GM19397 (cell line): ENCODE data around the gene RFX2.
"Not testable (repeated sequence)": the region's sequence is repeated elsewhere in the genome, so short reads cannot be mapped to it uniquely, and the experiment has no call there.

Source experiments
- ATAC-seq: cut with Tn5 transposase; IDR thresholded peaks from one replicate; pipeline ENCODE4 v1.9.1; 2021; ENCODE audit warnings: mild to moderate bottlenecking, moderate library complexity; ENCODE audit not compliant: unreplicated experiment

The RFX2 gene

GRCh38 chr19:6076675-6077463 is 33.4 kb downstream of the RFX2 start:
- ATAC-seq = no peak

- no peak for ATAC-seq
Measured at GRCh38 chr19:6076291-6076665, 34.0 kb downstream of the RFX2 start.

DNA sequence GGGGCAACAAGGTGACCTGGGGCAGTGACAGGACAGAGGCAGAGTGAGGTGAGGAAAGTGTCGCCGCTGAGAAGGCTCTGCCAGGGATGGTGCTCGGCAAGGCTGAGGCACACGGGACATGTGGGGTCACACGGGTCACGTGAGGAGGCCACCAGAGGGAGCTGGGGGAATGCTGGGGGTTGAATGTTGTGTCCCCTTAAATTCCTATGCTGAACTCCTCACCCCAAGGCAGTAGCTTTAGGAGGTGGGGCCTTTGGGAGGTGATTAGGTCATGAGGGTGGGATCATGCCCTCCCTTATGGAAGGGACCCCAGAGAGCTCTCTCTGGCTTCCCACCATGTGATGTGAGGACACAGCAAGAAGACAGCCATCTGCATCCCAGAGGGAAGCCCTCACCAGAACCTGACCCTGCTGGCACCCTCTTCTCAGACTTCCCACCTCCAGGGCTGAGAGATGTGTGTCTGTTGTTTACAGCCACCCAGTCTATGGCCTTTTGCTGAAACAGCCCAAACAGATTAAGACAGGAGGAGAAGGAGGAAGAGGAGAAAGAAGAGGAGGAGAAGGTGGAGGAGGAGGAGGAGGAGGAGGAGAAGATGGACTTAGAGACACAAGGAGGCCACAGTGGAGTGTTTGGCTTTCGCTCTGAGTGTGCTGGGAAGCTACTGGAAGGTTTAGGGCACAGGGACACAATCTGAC is 35.4 kb downstream of the RFX2 start:
- ATAC-seq = no peak

DNA sequence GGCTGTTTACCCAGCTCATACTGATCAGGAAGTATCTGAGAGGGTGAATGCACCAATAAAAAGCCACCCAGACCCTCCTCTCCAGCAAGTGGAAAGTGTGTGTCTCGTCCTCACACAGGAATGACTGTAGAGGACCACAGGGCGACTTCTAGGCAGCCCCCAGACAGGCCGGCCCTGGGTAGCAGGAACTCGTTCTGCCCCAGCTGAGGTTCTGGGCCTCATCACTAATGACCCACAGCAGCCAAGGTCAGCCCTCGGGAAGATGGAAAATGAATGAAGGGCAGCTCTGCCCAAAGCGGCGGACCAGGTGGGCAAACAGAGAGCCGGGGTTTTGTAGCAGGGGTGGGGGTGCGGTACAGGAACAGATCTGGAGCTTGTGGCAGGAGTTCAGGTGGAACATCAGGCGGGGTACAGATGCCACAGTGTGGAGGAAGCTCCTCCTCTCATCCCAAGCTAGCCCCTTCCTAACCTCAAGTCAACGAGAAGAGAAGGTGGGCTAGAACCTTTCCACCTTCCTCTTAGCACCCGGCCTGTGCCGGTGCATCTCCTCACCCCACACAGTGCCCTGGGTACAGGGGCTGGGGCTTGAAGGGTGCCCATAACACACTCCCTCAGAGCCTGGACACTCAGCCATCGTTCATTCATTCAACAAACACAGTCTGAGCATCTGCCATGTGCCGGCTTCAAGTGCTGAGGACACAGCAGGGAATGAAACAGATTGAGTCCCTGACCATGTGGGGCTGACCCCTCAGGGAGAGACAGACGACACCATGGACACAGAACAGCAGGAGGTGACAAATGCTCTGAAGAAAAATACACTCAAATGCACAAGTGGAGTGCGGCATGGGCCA is 36.2 kb downstream of the RFX2 start:
- no peak for ATAC-seq

- not testable (repeated sequence) for ATAC-seq
Measured at GRCh38 chr19:6073233-6073632, 37.1 kb downstream of the RFX2 start.

DNA sequence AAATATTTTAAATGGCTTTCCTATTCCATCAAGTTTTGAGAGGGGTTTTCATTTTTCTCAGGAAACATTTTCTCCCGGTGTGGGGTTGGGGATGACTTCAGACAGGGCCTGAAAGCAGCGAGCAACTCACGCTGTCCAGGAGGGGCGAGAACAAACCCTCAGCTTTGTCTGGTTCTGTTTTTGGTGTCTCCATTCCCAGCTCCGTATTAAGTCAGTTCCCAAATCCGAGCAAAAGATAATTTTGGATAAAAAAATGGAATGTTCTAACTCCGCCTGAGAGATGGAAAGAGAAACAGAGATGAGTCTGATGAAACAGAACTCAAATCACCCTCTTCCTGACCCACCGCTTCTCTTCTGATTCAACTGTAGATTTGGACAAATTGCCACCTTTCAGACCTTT is 38.4 kb downstream of the RFX2 start:
- no peak for ATAC-seq

- ATAC-seq = no peak
Measured at GRCh38 chr19:6070720-6071485, 39.4 kb downstream of the RFX2 start.

DNA sequence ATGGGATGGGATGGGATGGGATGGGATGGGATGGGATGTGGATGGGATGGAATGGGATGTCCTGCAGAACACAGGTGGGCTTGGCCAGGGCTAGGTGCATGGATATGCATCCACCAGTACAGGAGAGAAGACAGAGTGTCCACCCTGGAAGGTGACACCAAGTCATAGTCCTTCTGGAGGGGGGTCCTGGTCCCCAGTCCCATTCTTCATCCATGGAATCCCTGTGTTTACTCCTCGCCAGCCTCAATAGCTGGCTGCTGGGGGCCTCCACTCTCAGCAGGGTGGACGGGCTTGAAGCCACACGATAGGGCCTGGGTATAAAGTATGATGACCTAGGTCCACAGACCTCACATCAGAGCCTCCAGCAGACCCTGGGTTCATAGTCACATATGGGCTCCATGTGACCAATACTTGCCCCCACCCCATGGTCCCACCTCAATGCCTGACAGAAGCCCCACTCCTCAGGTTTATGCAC is 40.1 kb downstream of the RFX2 start:
- no peak for ATAC-seq

- ATAC-seq = no peak
Measured at GRCh38 chr19:6069268-6069791, 41.0 kb downstream of the RFX2 start.

DNA sequence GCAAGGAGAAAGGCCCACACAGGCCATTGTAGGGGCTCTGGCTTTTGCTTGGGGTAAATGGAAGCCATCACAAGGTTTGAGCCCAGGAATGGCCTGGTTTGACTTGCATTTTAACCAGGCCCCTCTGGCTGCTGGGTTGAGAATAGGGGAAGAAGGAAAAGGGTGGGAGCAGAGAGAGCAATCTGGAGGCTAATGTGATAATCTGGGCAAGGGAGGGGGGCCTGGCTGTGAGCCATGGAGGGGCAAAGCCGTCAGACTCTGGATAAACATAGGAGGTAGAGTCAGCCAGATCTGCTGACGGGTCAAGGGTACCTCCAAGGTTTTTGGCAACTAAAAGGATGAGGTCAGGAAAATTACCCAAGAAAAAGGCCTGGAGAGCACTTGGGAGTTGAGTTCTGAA is 41.6 kb downstream of the RFX2 start:
- no peak for ATAC-seq

GRCh38 chr19:6067975-6068374 is 42.3 kb downstream of the RFX2 start:
- no peak for ATAC-seq

DNA sequence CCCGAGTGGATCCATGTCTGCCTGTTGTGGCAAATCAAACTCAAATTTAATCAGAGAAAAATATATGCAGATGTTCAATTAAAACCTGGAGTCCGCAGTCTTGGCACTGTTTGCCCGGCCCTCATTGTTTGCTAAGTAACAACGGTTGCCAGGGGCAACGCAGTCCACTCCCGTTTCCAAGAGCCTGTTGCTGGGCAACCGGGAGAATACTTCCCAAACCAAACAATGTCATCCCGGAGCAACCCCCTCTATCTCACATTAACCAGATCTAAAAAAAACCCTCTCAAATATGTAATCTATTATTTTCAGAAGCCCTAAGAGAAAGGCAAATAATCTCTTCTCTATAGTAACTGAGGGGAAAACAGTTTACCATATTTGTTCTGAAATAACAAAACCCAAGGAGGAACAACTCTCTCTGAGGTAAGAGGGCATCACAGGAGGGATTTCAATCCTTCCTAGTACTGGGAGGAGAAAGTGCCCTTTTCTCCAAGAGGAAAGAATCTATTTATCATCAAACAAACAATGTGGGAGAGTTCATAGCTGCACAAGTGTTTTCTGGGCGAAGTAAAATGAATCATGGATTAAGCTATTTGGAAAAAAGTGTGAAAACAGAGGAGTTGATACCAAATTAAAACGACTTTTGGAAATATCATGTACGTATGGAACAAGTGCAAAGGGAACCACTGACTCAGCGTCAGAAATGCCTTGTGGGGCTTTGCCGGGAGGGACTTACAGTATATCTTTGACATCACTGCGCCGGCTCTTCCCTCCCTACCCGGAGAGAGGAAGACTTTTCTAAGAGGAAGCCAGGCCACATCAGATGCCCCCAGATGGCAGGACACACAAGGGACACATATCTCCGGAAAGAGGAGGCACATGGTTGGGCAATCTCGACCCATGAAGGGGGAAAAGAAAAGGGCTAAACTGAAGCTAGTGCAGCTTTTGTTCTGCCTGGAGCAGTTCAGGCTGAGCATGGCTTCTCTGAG is 43.3 kb downstream of the RFX2 start:
- no peak for ATAC-seq

GRCh38 chr19:6065685-6066374 is 44.5 kb downstream of the RFX2 start:
- ATAC-seq = no peak

- no peak for ATAC-seq
Measured at GRCh38 chr19:6064336-6065073, 45.8 kb downstream of the RFX2 start.

- ATAC-seq = no peak
Measured at GRCh38 chr19:6063576-6064335, 46.5 kb downstream of the RFX2 start.

DNA sequence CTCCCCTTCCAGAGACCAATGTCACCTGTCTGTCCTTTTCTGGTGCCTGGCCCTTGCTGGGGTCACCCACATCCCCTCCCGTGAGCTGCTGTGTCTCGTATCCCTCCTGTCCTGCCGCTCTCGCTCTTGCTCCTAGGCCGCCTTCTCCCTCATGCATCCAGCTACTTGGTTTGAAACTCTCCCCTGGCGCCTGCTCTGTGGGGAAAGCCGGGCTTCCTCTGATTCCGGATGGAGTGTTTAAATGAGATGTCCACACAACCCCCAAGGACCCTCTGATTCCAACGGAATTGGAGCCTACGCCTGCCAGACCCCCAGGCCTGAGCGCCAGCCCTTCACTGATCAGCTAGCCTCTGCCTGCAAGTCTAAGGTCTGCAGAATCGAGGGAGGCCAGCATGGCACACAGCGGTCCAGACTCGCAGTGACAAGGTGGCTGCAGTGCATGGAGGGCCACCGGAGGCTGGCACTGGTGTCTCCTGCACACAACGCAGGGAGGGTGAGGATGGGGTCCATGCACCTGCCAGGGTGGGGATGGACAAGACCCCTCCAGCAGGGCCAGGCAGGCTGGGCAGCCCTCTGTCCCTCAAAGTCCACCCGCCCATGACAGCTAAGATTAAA is 47.2 kb downstream of the RFX2 start:
- ATAC-seq = no peak

GRCh38 chr19:6062274-6062673 is 48.0 kb downstream of the RFX2 start:
- no peak for ATAC-seq
